Breast epithelium (tissue), 3 donors: ENCODE results near the gene ADGRF1.

ENCODE experiments used
- CTCF ChIP-seq, 3 donors: fragments of 450-650 bp; IDR thresholded peaks; one replicate each; pipeline ENCODE4 v1.5.1; 2016 to 2017; ENCODE audit warnings: antibody characterized with exemption in 3 of 3, mild to moderate bottlenecking in 3 of 3, moderate library complexity in 3 of 3
- POLR2A ChIP-seq: fragments of 450-650 bp; IDR thresholded peaks from one replicate; pipeline ENCODE4 v1.6.1; 2016; ENCODE audit warnings: antibody characterized with exemption, mild to moderate bottlenecking, moderate library complexity

- TF ChIP-seq CTCF (IDR thresholded peaks at IDR 0.05): no peak
- TF ChIP-seq POLR2A: no peak
Measured at GRCh38 chr6:47009583-47009982, 32.5 kb downstream of the ADGRF1 start.
